H9 (cell line): ENCODE data around the gene VPS26B. TPM values are rescaled to one million over a fixed set of nuclear protein-coding genes. Genes with fewer than 3 reads are reported as not detected.

Experiments
- DNase-seq: peaks from one replicate; pipeline ENCODE4 v3.0.0-alpha.2; 2017
- H2AFZ ChIP-seq: one replicate; pipeline ENCODE4 v1.6.1; 2013; ENCODE audit warnings: mild to moderate bottlenecking, low read length, control low read depth, moderate library complexity
- H2AK5ac ChIP-seq: 2 replicates; pipeline ENCODE4 v1.6.1; 2013; ENCODE audit warnings: low read length, control low read depth, mixed read lengths; ENCODE audit not compliant: insufficient read length
- H2BK120ac ChIP-seq: one replicate; pipeline ENCODE4 v1.6.1; 2013; ENCODE audit warnings: low read depth, mild to moderate bottlenecking, low read length, control low read depth, inconsistent platforms; ENCODE audit not compliant: poor library complexity, severe bottlenecking
- H2BK12ac ChIP-seq: 2 replicates; pipeline ENCODE4 v1.6.1; 2013; ENCODE audit warnings: low read length, control low read depth, mixed read lengths, low read depth; ENCODE audit not compliant: insufficient read length
- H2BK15ac ChIP-seq: 2 replicates; pipeline ENCODE4 v1.6.1; 2013; ENCODE audit warnings: low read depth, low read length, control low read depth
- H2BK20ac ChIP-seq: one replicate; pipeline ENCODE4 v1.6.1; 2013; ENCODE audit warnings: low read depth, mild to moderate bottlenecking, low read length, control low read depth, inconsistent platforms; ENCODE audit not compliant: poor library complexity, severe bottlenecking
- H2BK5ac ChIP-seq: 2 replicates; pipeline ENCODE4 v1.6.1; 2013; ENCODE audit warnings: low read length, control low read depth, mixed read lengths; ENCODE audit not compliant: insufficient read length
- H3K14ac ChIP-seq: 2 replicates; pipeline ENCODE4 v1.6.1; 2013; ENCODE audit warnings: low read length, control low read depth; ENCODE audit not compliant: insufficient read depth
- H3K18ac ChIP-seq: 2 replicates; pipeline ENCODE4 v1.6.1; 2013; ENCODE audit warnings: low read depth, mild to moderate bottlenecking, mixed read lengths, low read length, control low read depth; ENCODE audit not compliant: insufficient read length
- H3K23ac ChIP-seq: 2 replicates; pipeline ENCODE4 v1.6.1; 2013; ENCODE audit warnings: low read length, control low read depth, mixed read lengths, low read depth; ENCODE audit not compliant: insufficient read length
- H3K23me2 ChIP-seq: 2 replicates; pipeline ENCODE4 v1.6.1; 2013; ENCODE audit warnings: low read depth, mild to moderate bottlenecking, mixed read lengths, low read length, control low read depth; ENCODE audit not compliant: insufficient read length, poor library complexity, severe bottlenecking
- H3K27ac ChIP-seq: 2 replicates; pipeline ENCODE4 v1.5.1; 2013; ENCODE audit warnings: low read length, control low read depth, mixed read lengths, low read depth; ENCODE audit not compliant: insufficient read length
- H3K27me3 ChIP-seq: 2 replicates; pipeline ENCODE4 v1.6.1; 2013; ENCODE audit warnings: low read length, control low read depth, inconsistent platforms; ENCODE audit not compliant: insufficient read depth
- H3K4ac ChIP-seq: 2 replicates; pipeline ENCODE4 v1.6.1; 2013; ENCODE audit warnings: low read depth, mild to moderate bottlenecking, control low read depth, inconsistent platforms, low read length, moderate library complexity
- H3K4me1 ChIP-seq: 2 replicates; pipeline ENCODE4 v1.6.1; 2013; ENCODE audit warnings: low read length, control low read depth, inconsistent platforms; ENCODE audit not compliant: insufficient read depth
- H3K4me2 ChIP-seq: 2 replicates; pipeline ENCODE4 v1.6.1; 2013; ENCODE audit warnings: low read length, control low read depth, mixed read lengths; ENCODE audit not compliant: insufficient read length, insufficient read depth
- H3K56ac ChIP-seq: 2 replicates; pipeline ENCODE4 v1.6.1; 2013; ENCODE audit warnings: low read depth, mild to moderate bottlenecking, mixed read lengths, low read length, control low read depth; ENCODE audit not compliant: insufficient read length
- H3K79me1 ChIP-seq: 2 replicates; pipeline ENCODE4 v1.6.1; 2013; ENCODE audit warnings: low read depth, mild to moderate bottlenecking, moderate library complexity, low read length, control low read depth, inconsistent platforms; ENCODE audit not compliant: insufficient read depth, poor library complexity, severe bottlenecking
- H3K79me2 ChIP-seq: 2 replicates; pipeline ENCODE4 v1.6.1; 2013; ENCODE audit warnings: low read length, control low read depth, inconsistent platforms; ENCODE audit not compliant: insufficient read depth
- H3K9ac ChIP-seq: 2 replicates; pipeline ENCODE4 v1.6.1; 2013; ENCODE audit warnings: low read length, control low read depth, mixed read lengths; ENCODE audit not compliant: insufficient read length; ENCODE audit errors: extremely low read depth
- H3K9me3 ChIP-seq: one replicate; pipeline ENCODE4 v1.6.1; 2013; ENCODE audit warnings: low read depth, low read length, inconsistent platforms; ENCODE audit not compliant: control insufficient read depth
- H3T11ph ChIP-seq: one replicate; pipeline ENCODE4 v1.6.1; 2013; ENCODE audit warnings: mild to moderate bottlenecking, low read length, control low read depth, inconsistent platforms
- H4K20me1 ChIP-seq: one replicate; pipeline ENCODE4 v1.6.1; 2013; ENCODE audit not compliant: control insufficient read depth, insufficient read length, insufficient read depth
- H4K5ac ChIP-seq: 2 replicates; pipeline ENCODE4 v1.6.1; 2013; ENCODE audit warnings: low read depth, mild to moderate bottlenecking, mixed read lengths, low read length, control low read depth; ENCODE audit not compliant: insufficient read length
- H4K8ac ChIP-seq: replicated peaks from 2 replicates; pipeline ENCODE4 v1.6.1; 2013; ENCODE audit warnings: low read length, control low read depth, mixed read lengths, low read depth; ENCODE audit not compliant: insufficient read length
- H4K91ac ChIP-seq: 2 replicates; pipeline ENCODE4 v1.6.1; 2013; ENCODE audit warnings: low read depth, mild to moderate bottlenecking, moderate library complexity, mixed read lengths, low read length, control low read depth; ENCODE audit not compliant: insufficient read length
- H3K27ac Mint-ChIP-seq, 3 experiments: 2 replicates in 2 of 3; 3 replicates in 1 of 3; pipeline ENCODE4 v1.8.0; 2020 to 2021; ENCODE audit warnings: mixed read lengths in 3 of 3, mild to moderate bottlenecking in 1 of 3, moderate library complexity in 1 of 3
- H3K27me3 Mint-ChIP-seq: 2 replicates; pipeline ENCODE4 v1.8.0; 2021; ENCODE audit warnings: low read depth, mild to moderate bottlenecking, moderate library complexity, mixed read lengths
- H3K36me3 Mint-ChIP-seq, 3 experiments: 2 replicates in 2 of 3; 3 replicates in 1 of 3; pipeline ENCODE4 v1.8.0; 2020 to 2021; ENCODE audit warnings: low read depth in 3 of 3, mixed read lengths in 3 of 3; ENCODE audit not compliant: insufficient read depth in 1 of 3
- H3K4me1 Mint-ChIP-seq, 2 experiments: 2 replicates each; pipeline ENCODE4 v1.8.0; 2020; ENCODE audit warnings: mixed read lengths in 2 of 2
- H3K4me3 Mint-ChIP-seq, 2 experiments: 2 replicates in 1 of 2; 3 replicates in 1 of 2; pipeline ENCODE4 v1.8.0; 2020 to 2021; ENCODE audit warnings: mild to moderate bottlenecking in 2 of 2, mixed read lengths in 2 of 2, moderate library complexity in 1 of 2
- H3K9me3 Mint-ChIP-seq, 2 experiments: 2 replicates in 1 of 2; 3 replicates in 1 of 2; pipeline ENCODE4 v1.8.0; 2020; ENCODE audit warnings: mild to moderate bottlenecking in 2 of 2, mixed read lengths in 2 of 2, moderate library complexity in 1 of 2
- WGBS: extraction: QIAGEN DNeasy Blood & Tissue Kit; methylation state at CpG from one replicate; pipeline ENCODE4 v1.1.7; 2013; ENCODE audit warnings: missing lambda C conversion rate, low lambda C conversion rate, mixed read lengths; ENCODE audit not compliant: insufficient read length; ENCODE audit errors: extremely low coverage; 5-methylcytosine and 5-hydroxymethylcytosine counted together
- total RNA-seq: library from RNA; stranded (reverse); gene quantifications from 2 replicates; pipeline ENCODE4 v1.2.1, GENCODE V29; 2021
- TF ChIP-seq, protein P1 (sequence below): fragments of 200-600 bp; sonication (generic); conservative IDR thresholded peaks from 3 replicates; pipeline ENCODE4 v1.8.0; 2021; ENCODE audit warnings: antibody characterized with exemption, mild to moderate bottlenecking

Gene VPS26B
- total RNA-seq, 1 experiment from 2014 or later: 27.5 TPM

DNA sequence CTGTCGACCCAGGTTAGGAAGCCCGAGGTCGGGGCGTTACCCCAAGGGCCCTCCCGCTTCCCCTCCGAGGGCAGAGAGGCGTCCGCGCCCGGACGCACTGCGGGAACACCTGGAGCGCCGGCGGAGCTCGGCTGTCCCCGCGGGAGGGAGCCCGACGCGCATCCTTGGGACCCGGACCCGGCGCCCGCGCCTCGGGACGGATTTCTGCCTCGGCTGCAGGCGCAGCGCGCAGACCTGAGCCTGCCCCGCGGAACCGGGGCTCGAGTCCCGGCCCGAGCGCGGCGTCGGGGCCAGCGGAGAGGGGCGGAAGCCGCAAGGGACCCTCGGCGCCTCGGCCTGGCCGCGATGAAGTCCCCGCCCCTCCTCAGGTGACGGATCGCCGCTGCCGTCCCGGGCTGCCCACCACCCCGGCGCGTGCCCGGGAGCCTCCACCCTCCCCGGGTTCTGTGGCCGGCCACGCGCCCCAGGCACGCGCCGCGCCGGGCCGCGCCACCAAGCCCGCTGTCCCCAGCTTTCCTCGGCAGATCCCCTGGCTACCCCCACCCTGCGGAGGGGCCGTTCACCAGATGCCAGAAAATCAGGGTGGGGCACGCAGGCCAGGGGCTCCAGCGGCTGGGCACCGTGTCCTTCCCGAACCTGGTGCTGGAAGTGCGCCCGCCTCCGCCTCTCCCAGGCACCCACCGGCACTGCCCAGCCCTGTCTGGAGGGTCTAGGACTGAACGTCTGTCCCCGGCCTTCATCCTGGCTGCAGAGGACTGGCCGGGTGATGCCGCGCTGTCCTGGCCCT, 52.1 kb downstream of the VPS26B start:
- H2AFZ ChIP-seq: no peak overlapping the region
- no peak overlapping the region for H3K9ac ChIP-seq
- no peaks in the 10 kb centered on the region for H4K20me1 ChIP-seq
- peaks cover 21% of the 10 kb centered on the region for H3K23me2 ChIP-seq
- H3K4ac ChIP-seq: no peak overlapping the region
- no peak overlapping the region for H2BK20ac ChIP-seq
- no peak overlapping the region for H4K8ac ChIP-seq
- TF ChIP-seq, protein P1, sequence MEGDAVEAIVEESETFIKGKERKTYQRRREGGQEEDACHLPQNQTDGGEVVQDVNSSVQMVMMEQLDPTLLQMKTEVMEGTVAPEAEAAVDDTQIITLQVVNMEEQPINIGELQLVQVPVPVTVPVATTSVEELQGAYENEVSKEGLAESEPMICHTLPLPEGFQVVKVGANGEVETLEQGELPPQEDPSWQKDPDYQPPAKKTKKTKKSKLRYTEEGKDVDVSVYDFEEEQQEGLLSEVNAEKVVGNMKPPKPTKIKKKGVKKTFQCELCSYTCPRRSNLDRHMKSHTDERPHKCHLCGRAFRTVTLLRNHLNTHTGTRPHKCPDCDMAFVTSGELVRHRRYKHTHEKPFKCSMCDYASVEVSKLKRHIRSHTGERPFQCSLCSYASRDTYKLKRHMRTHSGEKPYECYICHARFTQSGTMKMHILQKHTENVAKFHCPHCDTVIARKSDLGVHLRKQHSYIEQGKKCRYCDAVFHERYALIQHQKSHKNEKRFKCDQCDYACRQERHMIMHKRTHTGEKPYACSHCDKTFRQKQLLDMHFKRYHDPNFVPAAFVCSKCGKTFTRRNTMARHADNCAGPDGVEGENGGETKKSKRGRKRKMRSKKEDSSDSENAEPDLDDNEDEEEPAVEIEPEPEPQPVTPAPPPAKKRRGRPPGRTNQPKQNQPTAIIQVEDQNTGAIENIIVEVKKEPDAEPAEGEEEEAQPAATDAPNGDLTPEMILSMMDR: no peak; the same call in 2 of the 3 replicates
- no peaks in the 10 kb centered on the region for H3K27me3 ChIP-seq
- Mint-ChIP-seq H3K4me1 (peaks cover 35 to 43% of the 10 kb centered on the region in 2 experiments), H3K9me3 (peaks cover 0 to 4% of the 10 kb centered on the region in 2 experiments; a peak in 3 of 5 replicates), H3K27me3 (peaks cover 15% of the 10 kb centered on the region), H3K4me3 (peak overlapping the region; percentile 96 to 99), H3K27ac (peak overlapping the region in 1 of 3 experiments; percentile 98; a peak in 1 of 7 replicates), H3K36me3 (peaks cover 7 to 12% (median 8%) of the 10 kb centered on the region in 3 experiments; a peak in 6 of 7 replicates)
- no peak overlapping the region for H3K56ac ChIP-seq
- H3K14ac ChIP-seq: no peak overlapping the region
- no peak overlapping the region for H4K91ac ChIP-seq
- H3K23ac ChIP-seq: no peak overlapping the region
- H2BK5ac ChIP-seq: no peak overlapping the region
- H2BK120ac ChIP-seq: no peak overlapping the region
- H4K5ac ChIP-seq: no peak overlapping the region
- peak; percentile 58 for DNase-seq
- no peak overlapping the region for H2BK12ac ChIP-seq
- peaks cover 7% of the 10 kb centered on the region; the same call in 1 of the 2 replicates for H3K4me1 ChIP-seq
- H3T11ph ChIP-seq: no peak overlapping the region
- no CpG with 5 or more reads among the region's 88 CpGs for WGBS
- H2BK15ac ChIP-seq: no peak overlapping the region
- no peaks in the 10 kb centered on the region for H3K79me1 ChIP-seq
- peak overlapping the region; percentile 86 for H3K4me2 ChIP-seq
- peaks cover 8% of the 10 kb centered on the region; the same call in 1 of the 2 replicates for H3K79me2 ChIP-seq
- no peaks in the 10 kb centered on the region for H3K9me3 ChIP-seq
- no peak overlapping the region for H3K27ac ChIP-seq
- no peak overlapping the region for H2AK5ac ChIP-seq
- no peak overlapping the region for H3K18ac ChIP-seq
